ENCODE results near the gene SIM2.
"Not testable (repeated sequence)": the region's sequence is repeated elsewhere in the genome, so short reads cannot be mapped to it uniquely, and the experiment has no call there.

The SIM2 gene, protein sequence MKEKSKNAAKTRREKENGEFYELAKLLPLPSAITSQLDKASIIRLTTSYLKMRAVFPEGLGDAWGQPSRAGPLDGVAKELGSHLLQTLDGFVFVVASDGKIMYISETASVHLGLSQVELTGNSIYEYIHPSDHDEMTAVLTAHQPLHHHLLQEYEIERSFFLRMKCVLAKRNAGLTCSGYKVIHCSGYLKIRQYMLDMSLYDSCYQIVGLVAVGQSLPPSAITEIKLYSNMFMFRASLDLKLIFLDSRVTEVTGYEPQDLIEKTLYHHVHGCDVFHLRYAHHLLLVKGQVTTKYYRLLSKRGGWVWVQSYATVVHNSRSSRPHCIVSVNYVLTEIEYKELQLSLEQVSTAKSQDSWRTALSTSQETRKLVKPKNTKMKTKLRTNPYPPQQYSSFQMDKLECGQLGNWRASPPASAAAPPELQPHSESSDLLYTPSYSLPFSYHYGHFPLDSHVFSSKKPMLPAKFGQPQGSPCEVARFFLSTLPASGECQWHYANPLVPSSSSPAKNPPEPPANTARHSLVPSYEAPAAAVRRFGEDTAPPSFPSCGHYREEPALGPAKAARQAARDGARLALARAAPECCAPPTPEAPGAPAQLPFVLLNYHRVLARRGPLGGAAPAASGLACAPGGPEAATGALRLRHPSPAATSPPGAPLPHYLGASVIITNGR

DNA sequence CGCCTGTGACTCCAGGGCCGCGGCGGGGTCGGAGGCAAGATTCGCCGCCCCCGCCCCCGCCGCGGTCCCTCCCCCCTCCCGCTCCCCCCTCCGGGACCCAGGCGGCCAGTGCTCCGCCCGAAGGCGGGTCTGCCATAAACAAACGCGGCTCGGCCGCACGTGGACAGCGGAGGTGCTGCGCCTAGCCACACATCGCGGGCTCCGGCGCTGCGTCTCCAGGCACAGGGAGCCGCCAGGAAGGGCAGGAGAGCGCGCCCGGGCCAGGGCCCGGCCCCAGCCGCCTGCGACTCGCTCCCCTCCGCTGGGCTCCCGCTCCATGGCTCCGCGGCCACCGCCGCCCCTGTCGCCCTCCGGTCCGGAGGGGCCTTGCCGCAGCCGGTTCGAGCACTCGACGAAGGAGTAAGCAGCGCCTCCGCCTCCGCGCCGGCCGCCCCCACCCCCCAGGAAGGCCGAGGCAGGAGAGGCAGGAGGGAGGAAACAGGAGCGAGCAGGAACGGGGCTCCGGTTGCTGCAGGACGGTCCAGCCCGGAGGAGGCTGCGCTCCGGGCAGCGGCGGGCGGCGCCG is at the start of gene SIM2:
SIM2 (plus strand) TSS at position 135 of the 565 bp plus-strand sequence. CDS start 632 bp downstream, outside the sequence.
- DNase-seq, result no peak

DNA sequence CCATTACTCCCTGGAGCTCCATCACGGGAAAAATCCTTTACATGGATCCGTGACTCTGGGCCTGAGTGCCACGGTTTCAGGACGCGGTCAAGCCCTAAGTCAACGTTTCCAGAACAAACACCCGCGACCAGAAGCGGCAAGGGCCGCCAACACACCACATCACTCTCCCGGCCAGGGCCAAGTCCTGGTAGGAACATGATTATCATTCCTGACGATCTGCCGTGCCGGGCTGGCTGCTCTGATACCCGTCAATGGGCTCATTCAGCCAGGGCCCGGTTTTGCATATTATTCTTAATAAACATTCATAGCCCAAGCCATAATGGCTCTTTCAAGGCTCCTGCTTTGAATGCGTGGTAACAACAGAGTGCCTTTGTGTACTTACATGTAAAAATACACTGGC is 44.6 kb upstream of the SIM2 start:
- no peak for DNase-seq

DNA sequence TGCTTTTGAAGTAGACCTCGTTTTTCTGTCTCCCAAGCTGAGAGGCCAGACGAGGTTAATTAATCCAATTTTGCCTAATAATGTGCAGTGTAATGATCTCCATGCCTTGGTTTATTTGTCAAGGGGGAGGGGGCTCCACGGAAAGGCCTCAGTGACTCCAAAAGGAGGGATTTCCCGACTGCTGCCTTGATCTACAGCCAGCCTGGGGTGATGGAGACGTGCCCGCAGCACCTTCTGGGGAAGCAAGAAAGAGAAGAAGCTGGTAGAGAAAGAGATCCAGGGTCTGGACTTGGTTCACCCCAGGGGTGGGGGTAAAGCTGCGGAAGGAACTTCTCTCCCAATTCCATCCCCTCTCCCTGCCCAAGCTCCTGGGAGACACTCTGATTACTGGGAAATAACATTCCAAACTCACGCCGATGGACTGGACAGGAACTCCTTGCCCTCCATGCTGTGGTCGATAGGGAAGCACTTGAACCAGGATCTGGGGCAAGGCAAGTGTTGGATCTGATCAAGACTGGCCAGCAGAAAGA is 44.1 kb upstream of the SIM2 start:
- DNase-seq, result no peak

DNA sequence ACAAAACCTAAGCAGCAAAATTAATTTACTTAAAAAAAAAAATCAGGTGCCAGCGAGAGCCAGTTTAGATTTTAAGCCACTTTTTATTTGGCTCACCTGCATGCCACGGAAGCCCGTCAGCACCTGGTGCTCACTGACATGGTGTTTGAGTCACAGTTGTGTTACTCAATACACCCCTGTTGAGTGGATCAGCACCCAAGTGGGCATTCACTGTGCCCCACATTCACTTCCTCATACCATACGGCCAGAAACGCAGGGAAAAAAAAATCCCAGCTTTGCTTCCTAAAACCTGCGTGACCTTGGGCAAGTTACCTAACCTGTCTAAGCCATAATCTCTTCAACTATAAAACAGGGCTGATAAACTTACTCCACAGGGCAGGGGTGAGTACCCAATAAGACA is 42.8 kb upstream of the SIM2 start:
- DNase-seq, result no peak

DNA sequence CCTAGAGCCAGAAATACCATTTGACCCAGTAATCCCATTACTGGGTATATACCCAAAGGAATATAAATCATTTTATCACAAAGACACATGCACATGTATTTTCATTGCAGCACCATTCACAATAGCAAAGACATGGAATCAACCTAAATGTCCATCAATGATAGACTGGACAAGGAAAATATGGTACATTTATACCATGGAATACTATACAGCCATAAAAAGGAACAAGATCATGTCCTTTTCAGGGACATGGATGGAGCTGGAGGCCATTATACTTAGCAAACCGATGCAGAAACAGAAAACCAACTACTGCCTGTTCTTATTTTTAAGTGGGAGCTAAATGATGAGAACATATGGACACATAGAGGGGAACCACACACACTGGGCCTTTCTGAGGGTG is 41.6 kb upstream of the SIM2 start:
- DNase-seq, result not testable (repeated sequence)

DNA sequence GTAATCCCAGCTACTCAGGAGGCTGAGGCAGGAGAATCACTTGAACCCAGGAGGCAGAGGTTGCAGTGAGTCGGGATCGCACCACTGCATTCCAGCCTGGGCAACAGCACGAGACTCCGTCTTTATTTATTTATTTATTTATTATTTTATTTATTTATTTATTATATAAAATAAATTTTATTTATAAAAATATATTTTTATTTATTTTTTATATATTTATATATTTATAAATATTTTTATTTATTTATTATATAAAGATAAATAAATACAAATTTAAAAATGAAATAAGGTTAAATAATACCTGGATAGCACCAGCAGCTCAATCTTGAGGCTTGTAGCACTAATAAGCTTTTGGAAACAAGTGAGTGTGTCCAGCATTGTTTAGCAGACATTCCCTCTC is 40.9 kb upstream of the SIM2 start:
- no peak for DNase-seq

DNA sequence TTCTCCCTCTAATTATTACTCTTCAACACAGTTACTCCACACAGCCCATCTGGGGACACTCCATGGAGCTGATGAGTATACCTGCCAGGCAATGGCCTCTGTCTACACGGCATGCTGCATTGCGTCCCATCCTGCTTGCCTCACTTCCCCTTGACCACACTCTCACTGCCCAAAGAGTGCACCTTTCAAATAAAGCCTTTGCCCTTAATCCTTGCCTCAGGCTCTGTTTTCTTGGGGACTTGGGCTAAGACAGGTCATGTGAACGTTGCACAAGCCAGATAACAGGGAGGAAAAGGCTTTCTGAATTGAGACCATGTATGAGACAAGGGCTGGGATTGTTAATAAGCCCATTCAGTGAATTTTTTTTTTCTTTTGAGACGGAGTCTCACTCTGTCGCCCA is 40.0 kb upstream of the SIM2 start:
- DNase-seq, result no peak

DNA sequence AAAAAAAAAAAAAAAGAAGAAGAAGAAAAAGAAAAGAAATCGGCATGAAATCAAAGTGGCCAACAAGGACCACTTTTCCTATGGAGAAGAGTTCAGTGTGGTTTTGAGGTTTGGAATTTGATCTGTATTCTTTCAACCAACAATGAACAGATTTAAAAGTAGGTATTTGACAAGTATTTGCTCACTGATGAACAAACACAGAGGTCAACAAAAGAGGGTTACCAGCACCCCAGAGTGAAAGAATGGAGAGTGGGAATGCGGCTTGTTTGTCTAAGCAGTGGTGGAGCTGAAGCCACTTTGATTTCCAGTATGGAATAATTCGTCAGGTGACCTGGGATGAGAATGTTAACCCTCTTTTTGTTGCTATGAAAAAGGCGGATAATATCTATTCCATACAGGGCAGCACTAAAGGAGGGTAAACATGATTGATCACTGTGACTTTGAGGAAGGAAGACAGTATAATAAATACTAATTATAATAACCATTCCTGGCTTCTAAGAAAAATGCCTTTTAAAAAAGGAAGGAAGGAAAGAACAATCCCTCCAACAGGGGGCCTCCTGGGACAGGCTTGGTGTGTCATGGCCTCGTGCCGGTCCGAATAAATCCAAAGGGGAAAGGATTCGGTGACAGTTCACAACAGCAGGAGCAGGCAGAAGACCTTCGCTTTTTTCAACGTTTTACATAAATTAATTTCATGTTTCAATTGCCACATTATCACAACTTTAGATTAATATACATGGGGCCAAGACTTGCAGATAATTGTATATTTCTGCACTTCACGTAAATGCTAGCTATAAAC is 37.2 kb upstream of the SIM2 start:
- no peak for DNase-seq

DNA sequence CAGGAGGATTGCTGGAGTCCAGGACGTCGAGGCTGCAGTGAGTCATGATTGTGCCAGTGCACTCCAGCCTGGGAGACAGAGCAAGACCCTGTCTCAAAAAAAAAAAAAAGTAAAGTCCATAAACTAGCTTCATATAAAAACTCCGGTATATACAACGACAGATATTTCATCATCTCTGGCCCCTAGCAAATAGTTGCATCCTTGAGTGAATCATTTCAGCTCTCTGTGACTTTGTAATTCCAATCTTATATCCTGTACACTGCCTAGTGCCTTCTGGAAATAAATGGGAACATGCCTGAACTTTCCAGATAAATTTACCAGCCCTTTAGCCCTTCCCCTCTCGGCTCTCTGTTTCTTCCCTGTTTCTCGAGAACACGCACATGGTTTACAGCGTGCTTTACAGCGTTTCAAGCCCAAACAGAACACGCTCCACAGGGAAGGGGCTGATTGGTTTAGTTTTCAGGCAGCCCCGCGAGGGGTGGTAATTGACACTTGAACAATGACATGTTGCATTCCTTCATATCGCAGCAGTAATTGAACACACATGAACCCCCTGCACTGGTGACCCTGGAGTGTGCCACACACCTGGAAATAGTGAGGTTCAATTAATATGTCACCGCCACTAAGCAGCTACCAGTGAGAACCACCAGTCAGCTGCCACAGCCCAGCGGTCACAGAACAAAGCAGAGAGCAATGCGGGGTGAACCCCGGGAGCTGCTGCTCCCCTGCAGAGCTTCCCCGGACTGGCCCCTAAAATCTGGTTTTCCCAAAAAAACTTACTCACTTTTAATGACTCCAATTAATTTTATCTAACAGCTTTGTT is 35.7 kb upstream of the SIM2 start:
- DNase-seq, result no peak

DNA sequence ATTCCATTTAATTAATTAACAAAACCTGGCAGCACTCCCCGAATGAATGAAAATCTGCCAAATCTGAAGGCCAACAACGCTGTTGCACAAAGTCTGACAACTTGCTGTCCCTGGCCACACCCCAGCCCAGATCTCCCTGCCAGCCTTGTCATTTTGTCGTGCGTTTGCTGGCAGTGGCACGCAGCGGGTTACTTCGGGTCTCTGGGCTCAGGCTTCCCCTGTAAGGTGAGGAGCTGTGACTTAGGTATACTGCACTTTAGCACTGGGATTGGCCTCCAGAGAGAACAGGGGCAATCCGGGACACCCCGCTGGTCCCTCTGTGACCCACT is 34.3 kb upstream of the SIM2 start:
- DNase-seq, result no peak

DNA sequence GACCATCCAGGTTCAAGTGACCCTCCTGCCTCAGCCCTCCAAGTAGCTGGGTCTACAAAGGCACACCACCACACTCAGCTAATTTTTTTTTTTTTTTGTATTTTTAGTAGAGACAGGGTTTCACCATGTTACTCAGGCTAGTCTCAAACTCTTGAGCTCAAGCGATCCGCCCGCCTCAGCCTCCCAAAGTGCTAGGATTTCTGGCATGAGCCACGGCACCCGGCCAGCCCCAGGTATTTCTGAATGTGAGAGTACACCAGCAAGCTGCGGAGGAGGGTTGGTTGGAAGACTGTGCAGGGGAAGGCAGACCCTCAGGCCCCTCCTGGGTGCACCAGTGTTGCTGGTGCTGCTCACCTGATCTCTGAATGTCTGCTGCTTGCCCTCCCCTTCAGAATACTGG is 33.1 kb upstream of the SIM2 start:
- no peak for DNase-seq

DNA sequence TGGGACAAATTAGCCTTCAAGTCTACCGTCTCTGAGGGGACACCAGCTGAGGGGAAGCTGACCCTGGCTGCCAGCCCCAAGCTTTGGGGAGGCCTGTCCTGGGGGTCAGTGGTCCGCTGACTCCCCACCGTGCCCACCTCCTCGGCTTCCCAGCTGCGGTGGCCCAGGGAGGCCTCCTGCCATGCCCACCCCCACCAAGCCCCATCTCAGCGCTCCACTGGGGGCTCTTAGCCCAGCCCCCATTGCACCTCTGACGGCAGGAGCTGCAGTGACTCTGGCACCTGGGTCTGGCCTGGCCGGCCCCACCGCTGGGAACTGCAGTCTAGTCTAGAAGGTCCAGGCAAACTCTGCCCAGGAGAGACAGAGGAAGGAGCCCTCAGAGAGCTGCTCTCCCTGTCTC is 30.2 kb upstream of the SIM2 start:
- DNase-seq, result no peak

DNA sequence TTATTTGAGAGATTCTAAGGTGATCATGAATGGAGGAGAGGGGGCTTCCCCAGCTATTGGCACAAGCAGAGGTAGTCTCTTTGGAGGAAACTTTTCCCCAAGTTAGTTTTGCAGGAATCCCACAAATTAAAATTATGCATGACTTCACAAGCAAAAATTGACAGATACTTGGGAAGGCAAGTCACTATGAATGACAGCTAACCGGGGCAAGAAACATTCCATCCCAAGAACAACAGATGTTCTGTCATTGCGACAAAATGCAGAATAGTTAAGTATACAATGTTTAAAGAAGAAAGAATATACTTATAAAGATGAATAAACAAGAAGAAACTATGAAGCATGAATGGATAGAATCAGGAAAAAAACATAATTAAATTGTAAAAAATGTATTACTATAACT is 27.1 kb upstream of the SIM2 start:
- DNase-seq, result no peak

DNA sequence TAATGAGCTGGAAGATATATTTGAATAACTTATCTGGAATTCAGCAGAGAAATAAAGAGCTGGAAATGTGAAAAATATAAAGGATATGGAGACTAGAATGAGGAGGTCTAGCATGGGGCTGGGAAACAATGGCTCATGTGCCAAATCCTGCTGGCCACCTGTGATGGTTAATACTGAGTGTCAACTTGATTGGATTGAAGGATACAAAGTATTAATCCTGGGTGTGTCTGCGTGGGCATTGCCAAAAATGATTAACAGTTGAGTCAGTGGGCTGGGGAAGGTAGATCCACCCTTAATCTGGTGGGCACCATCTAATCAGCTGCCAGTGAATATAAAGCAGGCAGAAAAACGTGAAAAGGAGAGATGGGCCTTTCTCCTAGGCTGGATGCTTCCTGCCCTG is 26.6 kb upstream of the SIM2 start:
- not testable (repeated sequence) for DNase-seq

DNA sequence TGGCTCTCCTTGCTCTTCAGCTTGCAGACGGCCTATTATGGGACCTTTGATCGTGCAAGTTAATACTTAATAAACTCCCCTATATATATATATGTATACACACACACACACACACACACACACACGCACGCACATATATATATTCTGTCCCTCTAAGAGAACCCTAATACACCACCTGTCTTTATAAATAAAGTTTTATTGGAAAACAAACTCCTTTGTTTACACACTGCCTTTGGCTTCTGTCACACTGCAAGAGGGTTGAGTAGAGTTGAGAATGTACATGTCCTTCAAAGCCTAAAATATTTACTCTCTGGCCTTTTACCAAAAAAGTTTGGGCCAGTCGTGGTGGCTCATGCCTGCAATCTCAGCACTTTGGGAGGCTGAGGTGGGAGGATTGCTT is 26.2 kb upstream of the SIM2 start:
- no peak for DNase-seq

DNA sequence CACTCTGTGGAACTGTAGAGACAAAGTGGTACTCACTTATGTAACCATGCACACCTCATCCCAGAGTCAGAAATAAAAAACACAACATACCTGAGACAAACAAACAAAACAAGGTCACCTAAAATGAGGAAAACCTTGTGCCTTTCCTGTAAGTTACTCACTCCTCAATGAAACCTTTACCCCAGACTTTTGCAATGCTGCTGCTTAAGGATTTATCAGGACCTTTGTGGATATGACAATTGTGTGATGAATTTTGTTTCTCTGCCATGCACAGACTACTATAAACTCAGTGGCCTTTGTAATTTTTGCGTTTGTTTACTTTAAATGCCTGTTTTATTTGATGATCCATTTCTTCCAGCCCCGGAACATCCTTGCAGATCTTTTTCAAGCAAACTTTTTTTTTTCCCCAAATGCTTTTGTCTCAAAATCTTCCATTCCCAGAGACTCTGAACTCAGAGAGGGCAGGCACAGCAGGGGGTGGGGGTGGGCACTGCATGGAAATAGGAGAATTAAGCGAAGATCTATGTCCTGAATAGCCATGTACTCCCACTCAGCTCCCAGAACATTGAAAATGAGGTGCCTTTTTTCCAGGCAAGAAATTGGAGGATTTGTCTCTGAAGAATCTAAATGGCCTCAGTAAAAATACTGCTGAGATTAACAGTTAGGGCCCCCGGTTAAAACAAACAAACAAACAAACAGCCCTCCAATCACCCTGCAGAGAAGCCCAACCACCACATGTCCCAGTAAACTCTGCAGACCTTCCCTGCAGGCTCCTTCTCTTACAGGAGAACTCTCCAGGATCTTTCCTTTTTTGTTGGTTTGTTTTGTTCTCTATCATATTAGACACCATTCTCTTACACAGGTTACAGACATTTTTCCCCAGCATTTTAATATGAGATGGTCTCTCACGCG is 22.6 kb upstream of the SIM2 start:
- DNase-seq, result no peak

DNA sequence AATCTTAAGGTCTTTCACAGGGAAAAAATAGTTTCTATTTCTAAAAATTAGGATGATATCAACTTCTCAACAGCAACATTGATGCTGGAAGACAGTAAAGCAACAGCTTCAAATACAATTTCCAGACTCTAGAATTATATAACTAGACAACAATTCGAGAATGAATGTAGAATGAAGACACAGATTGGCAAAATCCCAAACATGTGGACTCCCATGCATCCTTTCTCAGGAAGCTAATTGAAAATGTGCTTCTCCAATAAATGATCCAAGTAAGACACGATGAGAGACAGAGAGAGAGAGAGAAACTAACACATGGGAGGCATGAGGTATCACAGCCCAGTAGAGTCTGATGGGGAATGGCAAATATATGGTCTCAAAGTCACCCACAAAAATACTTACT is 21.5 kb upstream of the SIM2 start:
- no peak for DNase-seq

DNA sequence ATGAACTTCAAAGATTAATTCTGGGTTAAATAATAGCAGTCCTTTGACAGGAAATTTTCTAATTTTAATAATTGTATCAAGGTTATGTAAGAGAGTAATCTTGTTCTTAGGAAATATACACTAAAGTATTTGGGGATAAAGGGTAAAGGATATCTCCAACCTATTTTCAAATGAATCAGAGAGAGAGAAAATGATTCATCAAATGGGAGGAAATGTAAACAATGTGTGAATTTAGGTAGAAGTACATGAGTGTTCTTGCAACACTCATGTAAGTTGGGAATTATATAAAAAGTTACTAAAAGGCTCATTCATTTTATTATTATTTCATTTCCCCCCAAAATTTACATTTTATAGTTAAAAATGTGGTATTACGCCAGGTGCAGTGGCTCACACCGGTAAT is 20.4 kb upstream of the SIM2 start:
- DNase-seq, result no peak

DNA sequence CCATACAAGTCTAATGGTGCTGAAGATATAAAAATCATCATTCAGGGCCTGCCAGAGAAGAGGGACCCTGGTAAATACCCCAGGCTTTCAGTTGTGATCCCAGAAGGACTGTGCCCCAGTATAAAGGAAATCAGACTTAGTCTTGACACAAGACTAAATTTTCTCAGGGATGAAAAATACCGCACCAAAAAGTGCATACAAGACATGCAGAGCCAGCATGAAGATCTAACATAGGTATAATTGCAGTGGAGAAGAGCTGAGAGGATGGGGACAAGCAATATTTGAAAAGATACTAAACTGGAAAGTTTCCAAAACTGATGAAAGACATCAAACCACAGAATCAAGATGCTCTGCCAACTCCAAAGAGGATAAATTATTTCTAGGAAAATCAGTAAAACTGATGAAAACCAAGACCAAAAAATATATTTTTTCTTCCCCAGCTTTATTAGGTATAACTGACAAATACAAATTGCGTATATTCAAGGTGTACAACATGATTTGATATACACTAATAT is 17.7 kb upstream of the SIM2 start:
- no peak for DNase-seq

DNA sequence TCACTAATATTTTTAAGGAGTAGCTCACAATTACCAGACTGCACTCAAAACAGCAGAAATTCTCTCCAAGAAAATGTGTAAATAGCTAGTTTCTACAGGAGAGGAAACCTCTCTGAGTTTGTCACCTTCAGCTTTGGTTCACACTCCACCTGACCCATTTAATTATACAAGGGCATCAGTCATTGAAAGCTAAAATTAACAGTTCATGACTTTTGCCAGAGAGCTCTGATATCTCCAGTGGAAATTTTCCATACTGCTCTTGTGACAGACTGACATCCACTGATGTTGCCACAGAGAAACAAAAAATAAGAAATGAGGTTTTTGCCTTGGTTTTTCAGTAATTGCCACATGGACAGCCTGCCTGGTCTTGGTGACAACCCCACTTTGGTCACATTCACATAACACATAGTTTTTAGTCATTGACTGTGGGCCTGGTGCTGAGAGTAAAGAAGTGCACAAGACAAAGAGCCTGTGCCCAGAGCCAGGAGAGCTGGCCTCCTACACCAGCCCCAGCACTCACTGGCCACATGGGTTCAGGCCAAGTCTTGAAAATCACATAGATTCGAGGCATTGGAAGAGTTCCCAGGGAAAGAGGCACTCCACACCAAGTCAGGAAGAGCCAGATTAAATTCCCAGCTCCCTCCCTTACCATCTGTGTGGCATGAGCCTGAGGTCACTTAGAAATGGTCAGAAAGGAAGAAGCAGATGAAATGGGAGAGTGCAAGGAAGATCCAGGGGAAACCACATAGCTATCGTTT is 13.8 kb upstream of the SIM2 start:
- no peak for DNase-seq

All from GDM1 (cell line).